ENCODE data around the gene TRRAP. TPM values are rescaled to one million over a fixed set of nuclear protein-coding genes. Genes with fewer than 3 reads are reported as not detected.
"Not testable (repeated sequence)": the region's sequence is repeated elsewhere in the genome, so short reads cannot be mapped to it uniquely, and the experiment has no call there.

TRRAP gene
- 14.3 TPM for total RNA-seq
- long read RNA-seq, partial matches to known transcripts = 0 of 1 reads
- long read RNA-seq, other reads (novel, unspliced or antisense) = 1 of 1 reads

DNA sequence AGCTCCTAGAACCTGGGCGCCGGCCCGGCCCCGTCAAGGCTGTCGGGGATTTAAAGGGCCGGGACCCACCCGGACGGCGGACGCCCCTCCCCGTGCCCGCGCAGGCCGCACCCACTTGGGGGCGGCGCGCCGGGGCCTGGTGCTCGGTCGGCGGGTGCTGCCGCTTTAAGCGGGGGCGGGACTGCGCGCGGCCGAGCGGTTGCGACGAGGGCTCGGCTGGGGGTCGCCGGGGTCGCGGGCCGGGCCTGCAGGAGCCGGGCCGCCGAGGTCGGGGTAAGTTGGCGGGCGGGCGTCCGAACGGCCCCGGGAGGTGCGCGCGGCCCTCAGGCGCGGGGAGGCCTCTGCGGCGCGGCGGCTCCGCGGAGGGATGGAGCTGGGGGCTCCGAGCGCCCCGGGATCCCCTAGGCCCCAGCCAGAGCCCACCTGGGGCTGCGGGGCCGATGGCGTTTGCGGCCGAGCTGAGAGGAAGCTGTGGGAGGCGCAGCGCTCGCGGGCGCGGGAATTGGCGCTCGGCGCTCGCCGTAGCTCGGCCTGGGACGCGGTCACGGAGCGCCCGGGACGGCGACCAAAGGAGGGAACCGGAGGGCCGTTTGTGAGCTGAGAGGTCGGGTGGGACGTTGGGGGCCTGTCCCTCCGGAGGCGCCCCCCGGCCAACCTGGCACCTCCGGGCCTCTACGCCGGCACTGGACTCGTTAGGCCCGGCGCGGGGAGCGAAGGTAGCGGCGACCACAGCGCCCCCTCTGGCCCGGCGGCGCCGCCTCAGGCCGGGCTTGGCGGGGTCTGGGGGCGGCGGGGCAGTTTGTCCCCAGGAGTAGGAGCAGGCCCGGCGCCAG lies at the start of gene TRRAP:
Gene TRRAP (plus strand): TSS at position 168 of the 833 bp plus-strand sequence. CDS start 2,619 bp downstream, outside the sequence.
- intact Hi-C loops (cut with DNase I) = no loop called here
- DNase-seq (ENCODE audit: missing footprints) (peak; percentile 87), ATAC-seq (peak; percentile 91)

DNA sequence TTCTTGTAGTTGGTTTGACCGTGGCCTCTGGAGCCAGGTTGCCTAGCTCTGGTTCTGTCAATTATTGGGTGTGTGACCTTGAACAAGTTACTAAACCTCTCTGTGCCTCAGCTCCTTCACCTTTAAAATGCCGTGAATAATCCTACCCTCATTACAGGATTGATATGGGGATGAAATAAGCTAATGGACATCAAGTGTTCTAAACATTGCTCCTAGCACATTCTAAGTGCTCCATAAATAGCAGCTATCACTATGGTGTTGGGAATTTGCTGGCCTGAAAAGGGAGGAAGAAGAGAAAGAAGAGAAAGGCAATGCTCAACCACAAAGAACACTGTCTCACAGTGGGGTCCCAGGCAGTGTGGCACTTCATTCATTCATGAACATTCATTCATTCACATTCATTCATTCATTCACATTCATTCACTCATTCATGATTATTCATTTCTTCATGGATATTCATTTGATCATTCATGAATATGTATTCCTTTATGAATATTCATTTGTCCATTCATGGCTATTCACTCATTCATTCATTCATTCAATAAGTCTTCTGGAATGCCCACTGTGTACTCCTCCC lies 47.3 kb upstream of the TRRAP start:
- ATAC-seq (peak; percentile 47), DNase-seq (ENCODE audit: missing footprints) (no peak)
- intact Hi-C loops (cut with DNase I) = loop anchor here (1.0 to 10.0 kb wide), 2 partner anchors 15 to 216 kb away; partner anchors contain the start of gene NPTX2

DNA sequence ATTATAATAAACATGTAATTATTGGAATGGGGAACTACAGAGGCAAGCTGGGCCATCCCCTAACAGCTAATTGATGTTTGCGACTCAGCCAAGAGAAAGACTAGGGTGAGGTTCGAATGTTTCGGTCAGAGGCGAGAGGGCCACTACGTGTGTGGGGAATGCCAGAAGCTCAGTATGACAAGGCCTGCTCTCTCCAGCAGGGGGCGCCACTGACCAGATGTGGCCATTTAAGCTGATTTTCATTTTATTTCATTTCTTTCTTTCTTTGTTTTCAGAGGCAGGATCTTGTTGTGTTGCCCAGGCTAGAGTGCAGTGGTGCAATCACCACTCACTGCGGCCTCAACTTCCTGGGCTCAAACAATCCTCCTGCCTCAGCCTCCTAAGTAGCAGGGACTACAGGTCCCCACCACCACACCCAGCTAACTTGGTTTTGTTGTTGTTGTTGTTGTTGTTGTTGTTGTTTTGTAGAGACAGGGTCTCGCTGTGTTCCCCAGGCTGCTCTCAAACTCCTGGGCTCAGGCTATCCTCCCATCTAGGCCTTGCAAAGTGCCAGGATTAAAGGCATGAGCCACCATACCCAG lies 46.6 kb upstream of the TRRAP start:
- DNase-seq (ENCODE audit: missing footprints) (no peak), ATAC-seq (no peak)
- intact Hi-C loops (cut with DNase I) = loop anchor here (1.0 to 10.0 kb wide), 2 partner anchors 15 to 217 kb away; partner anchors contain the start of gene NPTX2

DNA sequence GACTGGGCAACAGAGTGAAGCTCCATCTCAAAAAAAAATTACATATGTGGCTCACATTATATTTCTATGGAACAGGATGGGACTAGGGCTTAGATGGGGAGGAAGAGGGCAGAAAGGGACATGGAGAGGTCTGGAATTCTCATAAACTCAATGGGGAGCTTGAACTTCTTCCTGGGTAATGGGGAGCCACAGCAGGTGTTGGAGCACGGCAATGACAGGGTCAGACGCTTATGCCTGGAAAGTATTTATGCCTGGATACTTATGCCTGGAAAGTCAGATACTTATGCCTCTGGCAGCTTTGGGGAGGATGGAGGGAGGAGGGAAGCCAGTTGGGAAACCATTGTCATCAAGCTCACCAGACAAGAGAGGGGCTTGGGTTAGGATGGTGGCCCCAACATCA lies 45.3 kb upstream of the TRRAP start:
- intact Hi-C loops (cut with DNase I) = loop anchor here (10.0 kb wide), 1 partner anchor 218 kb away; the partner anchor contains the start of gene NPTX2
- no peak for DNase-seq (ENCODE audit: missing footprints)
- ATAC-seq = no peak

DNA sequence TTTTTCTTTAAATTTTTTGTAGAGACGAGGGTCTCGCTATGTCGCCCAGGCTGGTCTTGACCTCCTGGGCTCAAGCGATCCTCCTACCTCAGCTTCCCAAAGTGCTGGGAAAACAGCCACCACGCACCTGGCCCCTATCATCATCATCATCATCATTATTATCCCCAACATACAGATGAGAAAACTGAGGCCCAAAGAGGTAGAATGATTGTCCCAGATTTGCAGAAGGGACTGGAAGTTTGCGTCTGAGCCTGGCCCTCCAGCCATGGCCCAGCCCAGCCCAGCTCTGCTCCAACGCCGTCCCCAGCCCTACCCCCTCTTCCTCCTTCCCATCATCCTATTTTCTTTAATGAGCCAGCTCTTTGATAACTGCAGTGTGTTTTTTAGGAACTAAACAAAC lies 43.4 kb upstream of the TRRAP start:
- no peak for DNase-seq (ENCODE audit: missing footprints)
- no peak for ATAC-seq
- intact Hi-C loops (cut with DNase I) = loop anchor here (10.0 kb wide), 1 partner anchor 220 kb away; the partner anchor contains the start of gene NPTX2

DNA sequence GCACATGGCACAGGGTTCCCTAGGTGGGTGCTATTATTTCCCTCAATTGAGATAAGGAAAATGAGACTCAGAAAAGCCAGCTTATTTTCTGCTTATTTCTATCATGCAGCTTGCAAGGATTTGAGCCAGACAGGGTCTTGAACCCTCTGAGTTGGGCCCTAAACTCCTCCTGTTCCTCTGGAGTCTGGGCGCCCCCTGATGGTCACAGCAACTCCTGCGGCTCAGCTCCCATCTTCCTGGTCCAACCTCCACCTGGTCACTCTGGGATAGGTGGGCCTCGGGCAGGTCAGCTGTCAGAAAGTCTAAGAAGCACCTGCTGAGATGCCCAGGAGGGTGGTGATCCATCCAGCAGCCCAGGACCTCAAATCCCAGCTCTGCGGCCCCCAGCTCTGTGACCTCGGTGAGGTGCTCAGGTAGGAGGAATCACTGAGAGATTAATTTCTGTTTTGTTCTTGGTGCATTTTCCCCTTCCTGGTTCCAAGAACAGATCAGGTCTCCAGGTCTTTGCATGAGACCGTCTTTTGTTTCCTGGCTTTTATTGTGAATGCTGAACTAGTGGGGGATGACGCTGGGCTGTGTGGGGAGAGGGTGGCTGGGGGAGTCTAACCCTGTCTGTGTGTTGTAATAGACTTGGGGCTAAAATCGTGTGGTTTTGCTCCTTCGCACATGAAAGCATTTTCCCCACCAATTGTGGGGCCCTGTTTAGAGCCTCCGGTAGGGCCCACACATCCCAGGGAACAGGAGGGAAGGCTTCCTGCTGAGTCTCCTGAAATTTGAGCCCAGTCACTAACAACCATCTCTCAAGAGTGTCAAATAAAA lies 41.3 kb upstream of the TRRAP start:
- DNase-seq (ENCODE audit: missing footprints) (no peak), ATAC-seq (no peak)
- intact Hi-C loops (cut with DNase I) = loop anchor here (10.0 kb wide), 1 partner anchor 222 kb away; the partner anchor contains the start of gene NPTX2

DNA sequence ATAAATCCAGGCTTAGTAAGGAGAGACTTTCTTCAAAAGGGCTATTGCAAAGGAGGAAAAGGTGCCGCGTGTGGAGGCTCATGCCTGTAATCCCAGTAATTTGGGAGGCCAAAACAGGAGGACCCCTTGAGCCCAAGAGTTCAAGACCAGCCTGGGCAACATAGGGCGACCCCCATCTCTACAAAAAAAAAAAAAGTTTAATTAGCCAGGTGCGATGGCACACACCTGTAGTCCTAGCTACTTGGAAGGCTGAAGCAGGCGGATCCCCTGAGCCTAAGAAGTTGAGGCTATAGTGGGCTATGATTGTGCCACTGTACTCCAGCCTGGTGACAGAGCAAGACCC lies 40.7 kb upstream of the TRRAP start:
- intact Hi-C loops (cut with DNase I) = loop anchor here (10.0 kb wide), 1 partner anchor 223 kb away; the partner anchor contains the start of gene NPTX2
- ATAC-seq (no peak), DNase-seq (ENCODE audit: missing footprints) (no peak)

DNA sequence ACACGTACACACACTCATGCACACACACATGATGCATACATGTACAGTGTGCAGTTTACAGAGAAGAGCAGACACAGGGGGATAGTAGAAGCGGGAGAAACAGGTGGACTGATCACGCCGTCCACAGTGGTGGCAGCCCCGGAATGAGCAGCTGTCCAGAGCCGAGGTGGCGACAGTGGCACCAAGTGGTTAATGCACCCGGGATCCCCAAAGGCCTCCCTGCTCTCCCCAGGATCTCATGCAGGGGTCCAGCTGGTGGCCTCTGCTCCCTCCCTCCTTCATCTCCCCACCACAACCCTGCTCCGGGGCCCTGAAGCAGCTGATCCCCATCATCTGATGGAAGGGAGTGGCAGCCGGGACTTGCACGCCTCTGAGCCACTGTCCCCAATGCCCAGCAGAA lies 38.2 kb upstream of the TRRAP start:
- no peak for DNase-seq (ENCODE audit: missing footprints)
- ATAC-seq = no peak
- intact Hi-C loops (cut with DNase I) = loop anchor here (2.0 kb wide), 1 partner anchor 85 kb away; no protein-coding TSS in a partner anchor

DNA sequence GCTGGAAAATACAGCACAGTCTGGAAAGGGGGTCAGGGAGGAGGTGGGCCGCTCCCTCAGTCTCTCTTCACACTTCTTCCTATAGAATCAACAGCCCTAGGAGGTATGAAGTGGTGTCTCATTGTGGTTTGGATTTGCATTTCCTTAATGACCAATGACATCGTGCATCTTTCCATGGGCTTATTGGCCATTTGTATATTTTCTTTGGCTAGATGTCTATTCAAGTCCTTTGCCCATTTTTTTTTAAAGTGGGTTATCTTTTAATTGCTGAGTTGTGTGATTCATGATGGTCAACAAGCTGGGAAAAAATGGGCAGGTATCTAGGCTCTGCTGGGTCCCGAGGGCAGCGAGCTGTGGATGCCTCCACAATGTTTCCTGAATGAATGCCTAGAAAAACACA lies 37.6 kb upstream of the TRRAP start:
- intact Hi-C loops (cut with DNase I) = loop anchor here (1.0 to 2.0 kb wide), 2 partner anchors 86 to 407 kb away; no protein-coding TSS in a partner anchor
- DNase-seq (ENCODE audit: missing footprints) (no peak), ATAC-seq (no peak)

DNA sequence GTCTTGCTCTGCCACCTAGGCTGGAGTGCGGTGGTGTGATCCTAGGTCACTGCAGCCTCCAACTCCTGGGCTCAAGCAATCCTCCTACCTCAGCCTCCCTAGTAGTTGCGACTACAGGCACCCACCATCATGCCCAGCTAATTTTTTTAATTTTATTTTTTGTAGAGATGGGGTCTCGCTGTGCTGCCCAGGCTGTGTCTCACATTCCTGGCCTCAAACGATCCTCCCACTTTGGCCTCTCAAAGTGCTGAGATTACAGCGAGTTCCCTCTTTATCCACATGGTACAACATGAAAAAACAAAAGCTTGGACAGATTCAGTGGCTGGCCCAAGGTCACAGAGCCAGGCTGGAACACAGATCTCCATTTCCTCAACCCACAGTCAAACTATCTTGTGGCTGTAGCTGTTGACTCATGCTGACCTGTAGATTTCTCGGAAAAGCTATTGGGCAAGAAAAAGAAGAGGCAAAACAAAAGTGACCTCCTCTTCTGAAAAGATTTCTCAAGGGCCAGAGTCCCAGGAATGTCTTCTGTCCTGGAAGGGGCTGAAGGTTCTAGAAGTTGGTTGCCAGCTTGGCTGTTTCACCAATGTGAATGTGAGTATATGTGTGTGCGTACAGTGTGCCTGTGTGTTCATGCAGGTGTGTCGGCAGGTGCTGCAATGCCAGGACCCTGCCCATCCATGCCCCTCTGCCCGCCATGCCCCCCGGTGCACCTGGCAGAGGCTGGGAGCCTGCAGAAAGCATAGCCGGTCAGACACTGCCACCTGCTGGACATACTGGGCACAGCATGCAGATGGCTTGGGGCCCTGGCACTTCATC lies 36.9 kb upstream of the TRRAP start:
- DNase-seq (ENCODE audit: missing footprints) = peak; percentile 77
- no peak for ATAC-seq
- intact Hi-C loops (cut with DNase I) = loop anchor here (1.0 to 2.0 kb wide), 2 partner anchors 87 to 408 kb away; no protein-coding TSS in a partner anchor

DNA sequence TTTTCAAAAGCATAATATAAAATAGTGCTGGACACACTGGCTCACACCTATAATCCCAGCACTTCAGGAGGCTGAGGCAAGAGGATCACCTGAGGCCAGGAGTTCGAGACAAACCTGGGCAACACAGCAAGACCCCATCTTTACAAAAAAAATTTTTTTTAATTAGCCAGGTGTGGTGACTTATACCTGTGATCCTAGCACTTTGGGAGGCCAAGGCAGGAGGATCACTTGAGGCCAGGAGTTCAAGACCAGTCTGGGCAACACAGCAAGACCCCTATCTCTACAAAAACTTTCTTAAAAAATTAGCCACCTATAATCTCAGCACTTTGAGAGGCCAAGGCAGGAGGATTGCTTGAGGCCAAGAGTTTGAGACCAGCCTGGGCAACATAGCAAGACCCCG lies 35.8 kb upstream of the TRRAP start:
- ATAC-seq; intact Hi-C loops (cut with DNase I); DNase-seq (ENCODE audit: missing footprints): not testable (repeated sequence)

DNA sequence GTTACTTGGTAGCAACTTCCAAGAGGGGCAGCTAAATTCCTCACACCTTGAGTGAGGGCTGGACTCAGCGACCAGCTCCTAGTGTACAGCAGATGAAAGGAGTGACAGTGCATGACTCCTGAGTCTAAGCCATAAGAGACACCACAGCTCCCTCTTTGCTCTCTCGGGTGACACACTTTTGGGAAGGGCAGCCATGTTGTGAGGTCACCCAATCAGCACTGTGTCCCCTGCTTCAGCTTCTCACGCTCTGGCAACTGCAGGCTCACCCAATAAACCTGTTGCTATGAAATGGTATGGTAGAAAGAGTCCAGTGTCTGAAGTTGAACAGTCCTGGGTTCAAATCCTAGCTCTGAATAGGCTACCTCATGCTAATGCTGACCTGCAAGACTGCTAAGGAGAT lies 29.4 kb upstream of the TRRAP start:
- DNase-seq (ENCODE audit: missing footprints) (peak; percentile 26), ATAC-seq (no peak)
- intact Hi-C loops (cut with DNase I) = no loop called here

DNA sequence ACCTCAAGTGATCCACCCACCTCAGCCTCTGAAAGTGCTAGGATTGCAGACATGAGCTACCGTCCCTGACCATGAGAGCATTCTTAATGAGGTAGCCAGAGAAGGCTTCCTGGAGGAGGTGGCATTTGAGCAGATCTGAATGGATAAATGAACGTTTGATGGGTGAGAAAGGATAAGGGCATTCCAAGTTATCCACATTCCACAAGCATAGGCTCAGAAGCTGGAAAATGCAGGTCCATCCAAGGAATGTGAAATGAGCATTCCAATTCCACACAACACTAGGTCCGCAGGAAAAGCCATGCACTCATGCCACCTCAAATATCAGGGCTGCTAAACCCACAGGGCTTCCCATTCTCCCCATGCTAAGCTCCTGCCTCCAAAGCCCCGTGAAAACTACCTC lies 25.5 kb upstream of the TRRAP start:
- DNase-seq (ENCODE audit: missing footprints) (no peak), ATAC-seq (no peak)
- intact Hi-C loops (cut with DNase I) = no loop called here

DNA sequence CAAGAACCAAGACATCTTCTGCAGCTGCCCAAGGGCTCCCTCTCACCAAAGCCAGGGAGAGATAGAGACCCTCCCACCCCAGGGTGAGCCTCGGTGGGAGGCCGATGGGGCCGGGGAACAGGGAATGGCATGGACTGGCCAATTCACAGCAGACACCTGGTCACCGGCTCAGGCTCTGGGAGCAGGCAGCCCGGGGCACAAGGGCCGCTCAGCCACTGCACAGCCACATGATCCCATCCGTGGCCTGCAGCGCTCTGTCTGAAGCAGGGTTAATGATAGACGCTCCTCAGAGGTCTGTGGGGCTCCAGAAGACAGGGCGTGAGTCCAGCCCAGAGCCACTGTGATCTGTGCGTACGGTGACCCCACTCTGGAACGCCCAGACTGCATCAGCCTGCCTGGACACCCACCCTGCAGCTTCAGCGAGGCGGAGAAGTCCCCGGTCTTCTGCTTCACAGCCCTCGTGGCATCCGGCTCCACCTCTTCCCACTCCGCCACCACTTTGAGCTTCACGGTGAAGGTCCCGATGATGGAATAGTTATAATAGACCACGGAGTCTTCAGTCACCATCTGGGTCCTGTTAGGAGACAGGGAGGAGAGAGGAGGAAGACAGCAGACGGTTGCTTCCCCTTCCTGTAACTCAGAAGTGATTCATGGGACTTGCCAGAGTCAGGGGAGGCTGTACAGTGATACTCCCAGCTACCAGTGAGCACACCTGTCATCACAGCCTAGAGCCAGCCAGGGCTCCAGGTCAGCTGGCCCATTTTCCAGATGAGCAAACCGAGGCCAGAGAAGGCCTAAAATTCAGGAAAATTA lies 22.5 kb upstream of the TRRAP start:
- intact Hi-C loops (cut with DNase I) = no loop called here
- DNase-seq (ENCODE audit: missing footprints) (peak; percentile 42), ATAC-seq (no peak)

DNA sequence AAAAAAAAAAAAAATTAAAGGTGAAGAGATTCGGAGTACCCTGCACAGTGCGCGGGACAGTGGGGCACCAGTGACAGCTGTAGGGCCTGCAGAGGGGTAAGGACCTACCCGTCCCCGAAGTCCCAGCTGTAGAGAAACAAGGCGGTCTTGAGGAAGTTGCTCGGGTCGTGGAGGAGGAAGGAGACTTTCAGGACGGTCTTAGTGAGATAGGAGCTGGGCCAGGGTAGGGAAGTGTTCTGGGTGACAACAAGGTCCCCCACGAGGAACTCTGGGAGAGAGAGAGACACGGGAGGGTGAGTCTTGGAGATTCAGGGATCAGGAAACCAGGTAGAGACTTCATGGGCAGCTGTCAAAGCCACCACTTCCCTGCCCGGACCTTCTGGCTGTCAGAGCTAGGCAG lies 18.3 kb upstream of the TRRAP start:
- intact Hi-C loops (cut with DNase I) = no loop called here
- ATAC-seq = no peak
- DNase-seq (ENCODE audit: missing footprints) = no peak

DNA sequence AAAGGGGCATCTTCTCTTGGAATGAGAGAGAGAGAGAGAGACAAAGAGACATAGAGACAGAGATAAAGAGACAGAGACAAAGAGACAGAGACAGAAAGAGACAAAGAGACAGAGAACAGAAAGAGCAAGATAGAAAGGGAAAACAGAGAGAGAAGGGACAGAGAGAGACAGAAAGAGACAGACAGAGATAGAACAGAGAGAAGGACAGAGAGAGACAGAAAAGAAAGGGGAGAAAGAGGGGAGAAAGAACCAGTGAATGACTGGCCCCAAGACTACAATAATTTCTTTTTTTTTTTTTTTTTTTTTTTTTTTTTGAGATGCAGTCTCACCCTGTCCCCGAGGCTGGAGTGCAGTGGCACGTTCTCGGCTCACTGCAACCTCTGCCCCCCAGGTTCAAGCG lies 16.1 kb upstream of the TRRAP start:
- no peak for ATAC-seq
- intact Hi-C loops (cut with DNase I) = no loop called here
- no peak for DNase-seq (ENCODE audit: missing footprints)

All from Right ventricle myocardium inferior (tissue), 1 donor.